HG03039 (cell line): Measurements from ENCODE around the gene CCR2.
"Not testable (repeated sequence)": the region's sequence is repeated elsewhere in the genome, so short reads cannot be mapped to it uniquely, and the experiment has no call there.

Experiments
- ATAC-seq: cut with Tn5 transposase; IDR thresholded peaks from one replicate; pipeline ENCODE4 v1.9.1; 2021; ENCODE audit warnings: mild to moderate bottlenecking, moderate library complexity; ENCODE audit not compliant: unreplicated experiment

CCR2 gene

GRCh38 chr3:46400846-46401245, 46.9 kb downstream of the CCR2 start:
- ATAC-seq = no peak

- ATAC-seq = no peak
Measured at GRCh38 chr3:46401579-46401978, 47.7 kb downstream of the CCR2 start.

GRCh38 chr3:46402902-46403301, 49.0 kb downstream of the CCR2 start:
- not testable (repeated sequence) for ATAC-seq

- no peak for ATAC-seq
Measured at GRCh38 chr3:46405301-46406019, 51.5 kb downstream of the CCR2 start.

- ATAC-seq = no peak
Measured at GRCh38 chr3:46406443-46406787, 52.5 kb downstream of the CCR2 start.

GRCh38 chr3:46406788-46407611, 53.1 kb downstream of the CCR2 start, which contains the start of the genes CCR5AS and CCRL2:
Gene CCR5AS, minus strand, starts transcription at chr3:46407066.
Gene CCRL2, plus strand, starts transcription at chr3:46407259. Its CDS starts 821 bp downstream, at chr3:46408080.
- no peak for ATAC-seq

- no peak for ATAC-seq
Measured at GRCh38 chr3:46407970-46408369, 54.1 kb downstream of the CCR2 start.

GRCh38 chr3:46408853-46409252, 54.9 kb downstream of the CCR2 start:
- no peak for ATAC-seq

- no peak for ATAC-seq
Measured at GRCh38 chr3:46409739-46410489, 56.0 kb downstream of the CCR2 start.
